ENCODE results near the gene ERC1.

DNA sequence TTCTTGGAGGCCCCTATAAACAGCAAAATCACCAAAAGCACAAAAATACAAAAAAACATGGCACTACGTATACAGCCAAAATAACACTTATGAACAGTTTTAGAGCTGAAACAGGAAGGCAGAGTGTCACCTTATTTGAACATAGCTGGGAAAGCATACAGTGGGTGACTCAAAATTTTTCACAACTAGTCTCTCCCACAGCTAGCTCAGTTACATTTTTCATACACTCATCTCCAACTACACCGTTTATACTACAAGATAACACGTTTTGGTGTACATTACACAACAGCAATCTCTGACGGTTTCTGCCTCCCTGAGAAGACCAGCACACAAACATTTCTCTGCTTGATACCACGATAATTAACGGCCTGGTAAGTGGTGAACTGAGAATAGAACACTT lies 44.4 kb upstream of the ERC1 start:
- TF ChIP-seq, protein P1, sequence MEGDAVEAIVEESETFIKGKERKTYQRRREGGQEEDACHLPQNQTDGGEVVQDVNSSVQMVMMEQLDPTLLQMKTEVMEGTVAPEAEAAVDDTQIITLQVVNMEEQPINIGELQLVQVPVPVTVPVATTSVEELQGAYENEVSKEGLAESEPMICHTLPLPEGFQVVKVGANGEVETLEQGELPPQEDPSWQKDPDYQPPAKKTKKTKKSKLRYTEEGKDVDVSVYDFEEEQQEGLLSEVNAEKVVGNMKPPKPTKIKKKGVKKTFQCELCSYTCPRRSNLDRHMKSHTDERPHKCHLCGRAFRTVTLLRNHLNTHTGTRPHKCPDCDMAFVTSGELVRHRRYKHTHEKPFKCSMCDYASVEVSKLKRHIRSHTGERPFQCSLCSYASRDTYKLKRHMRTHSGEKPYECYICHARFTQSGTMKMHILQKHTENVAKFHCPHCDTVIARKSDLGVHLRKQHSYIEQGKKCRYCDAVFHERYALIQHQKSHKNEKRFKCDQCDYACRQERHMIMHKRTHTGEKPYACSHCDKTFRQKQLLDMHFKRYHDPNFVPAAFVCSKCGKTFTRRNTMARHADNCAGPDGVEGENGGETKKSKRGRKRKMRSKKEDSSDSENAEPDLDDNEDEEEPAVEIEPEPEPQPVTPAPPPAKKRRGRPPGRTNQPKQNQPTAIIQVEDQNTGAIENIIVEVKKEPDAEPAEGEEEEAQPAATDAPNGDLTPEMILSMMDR (IDR thresholded peaks at IDR 0.05; ENCODE audit: low read length): no peak
- TF ChIP-seq EZH2 (IDR thresholded peaks at IDR 0.05; ENCODE audit: borderline replicate concordance, low read length): no peak

Measured in OCI-LY1 (cell line).